Neural progenitor cell (in vitro differentiated cells): ENCODE results near the gene TNFSF4.

Experiments
- CTCF ChIP-seq: fragments of 200-600 bp; sonication (generic); IDR thresholded peaks from 2 replicates; pipeline ENCODE4 v1.5.1; 2017; ENCODE audit warnings: antibody characterized with exemption, mild to moderate bottlenecking
- EZH2 ChIP-seq: fragments of 200-600 bp; sonication (generic); IDR thresholded peaks from 2 replicates; pipeline ENCODE4 v1.6.1; 2017; ENCODE audit warnings: antibody characterized with exemption, mild to moderate bottlenecking, moderate library complexity

- TF ChIP-seq CTCF (no peak), EZH2 (no peak)
These were observed 38.2 kb downstream of the TNFSF4 start for GRCh38 chr1:173168941-173169340.
